PC-3 (cell line): ENCODE data around the gene HAGHL. TPM values are rescaled to one million over a fixed set of nuclear protein-coding genes. Genes with fewer than 3 reads are reported as not detected.

ENCODE experiments used
- ATAC-seq: fragments of 200-7000 bp; cut with Tn5 transposase; 2 replicates; pipeline ENCODE4 v1.9.1; 2020; ENCODE audit warnings: mild to moderate bottlenecking, moderate library complexity
- Bru-seq: library from RNA; stranded (reverse); fragments of 400-500 nt; gene quantifications from one replicate; lab custom pipeline; 2021; lab: Mats Ljungman, UMichigan
- BruChase-seq, 2 experiments: library from RNA; stranded (reverse); fragments of 400-500 nt; gene quantifications; one replicate each; lab custom pipeline; 2021; lab: Mats Ljungman, UMichigan
- BruUV-seq: library from RNA; stranded (reverse); fragments of 400-500 nt; replicated peaks from 2 replicates; lab custom pipeline; 2021; lab: Mats Ljungman, UMichigan
- CTCF ChIA-PET: fragments of 300-600 bp; sonication (Branson Sonifier 250); formaldehyde crosslinking; loops from one replicate; lab custom pipeline; 2022; ENCODE audit warnings: antibody characterized with exemption; lab: Charles Lee
- POLR2A ChIA-PET: fragments of 300-600 bp; sonication (Branson Sonifier 250); formaldehyde crosslinking; loops from one replicate; lab custom pipeline; 2022; ENCODE audit warnings: antibody characterized with exemption; ENCODE audit not compliant: unreplicated experiment; lab: Charles Lee
- DNase-seq: peaks from one replicate; pipeline ENCODE4 v3.0.0-alpha.2; 2015
- H2AFZ ChIP-seq: fragments of 300-600 bp; sonication (generic); 2 replicates; pipeline ENCODE4 v1.6.0; 2016; ENCODE audit warnings: antibody characterized with exemption, low read length
- H3F3A ChIP-seq: fragments of 300-600 bp; sonication (generic); one replicate; pipeline ENCODE4 v1.6.0; 2017; ENCODE audit warnings: antibody characterized with exemption, low read length, control low read depth, mild to moderate bottlenecking; ENCODE audit not compliant: unreplicated experiment
- H3K27ac ChIP-seq: fragments of 300-600 bp; sonication (generic); 2 replicates; pipeline ENCODE4 v1.5.1; 2016; ENCODE audit warnings: mild to moderate bottlenecking, low read length
- H3K27me3 ChIP-seq: fragments of 300-600 bp; sonication (generic); 2 replicates; pipeline ENCODE4 v1.6.1; 2016; ENCODE audit warnings: low read length, mixed read lengths
- H3K36me3 ChIP-seq: fragments of 300-600 bp; sonication (generic); 2 replicates; pipeline ENCODE4 v1.6.1; 2016; ENCODE audit warnings: low read depth, mixed run types, low read length, mixed read lengths
- H3K4me1 ChIP-seq: fragments of 300-600 bp; sonication (generic); 2 replicates; pipeline ENCODE4 v1.5.1; 2016; ENCODE audit warnings: low read length; ENCODE audit not compliant: insufficient read depth
- H3K4me2 ChIP-seq: fragments of 300-600 bp; sonication (generic); 2 replicates; pipeline ENCODE4 v1.6.0; 2016; ENCODE audit warnings: low read length
- H3K4me3 ChIP-seq: fragments of 300-600 bp; sonication (generic); 2 replicates; pipeline ENCODE4 v1.5.1; 2016; ENCODE audit warnings: mild to moderate bottlenecking, low read length, mixed read lengths
- H3K79me2 ChIP-seq: fragments of 300-600 bp; sonication (generic); 2 replicates; pipeline ENCODE4 v1.6.1; 2017; ENCODE audit warnings: low read length, mixed read lengths
- H3K9ac ChIP-seq: fragments of 300-600 bp; sonication (generic); 2 replicates; pipeline ENCODE4 v1.6.0; 2016; ENCODE audit warnings: mild to moderate bottlenecking, low read length
- H3K9me2 ChIP-seq: fragments of 300-600 bp; sonication (generic); replicated peaks from 2 replicates; pipeline ENCODE4 v1.6.1; 2016; ENCODE audit warnings: mixed run types, low read length, mixed read lengths
- H3K9me3 ChIP-seq: fragments of 300-600 bp; sonication (generic); 2 replicates; pipeline ENCODE4 v1.6.1; 2016; ENCODE audit warnings: low read length, mixed read lengths
- H4K20me1 ChIP-seq: fragments of 300-600 bp; sonication (generic); 2 replicates; pipeline ENCODE4 v1.6.1; 2016; ENCODE audit warnings: low read length, mixed read lengths
- EZH2 ChIP-seq: fragments of 300-600 bp; sonication (generic); IDR thresholded peaks from one replicate; pipeline ENCODE4 v1.6.1; 2017; ENCODE audit warnings: antibody characterized with exemption, mild to moderate bottlenecking, low read length; ENCODE audit not compliant: unreplicated experiment
- EZH2phosphoT487 ChIP-seq: fragments of 300-600 bp; sonication (generic); IDR thresholded peaks from 2 replicates; pipeline ENCODE4 v1.6.1; 2018; ENCODE audit warnings: mild to moderate bottlenecking, antibody characterized with exemption, low read length, borderline replicate concordance
- intact Hi-C: fragments of 100-400 bp; cut with micrococcal nuclease; formaldehyde crosslinking; loops from 2 replicates; pipeline ENCODE4 v1.9.0; 2023
- long read RNA-seq: library from polyadenylated mRNA; unstranded; transcript quantifications from one replicate; pipeline ENCODE4 v2.0.0, GENCODE V29; 2021; ENCODE audit not compliant: unreplicated experiment
- total RNA-seq: library from RNA; depleted of rRNA; stranded (reverse); fragments of >200 nt; gene quantifications from 2 replicates; pipeline ENCODE4 v1.2.3, GENCODE V29; 2014; rRNA removed
- TF ChIP-seq, protein P1 (sequence below): fragments of 300-600 bp; sonication (generic); conservative IDR thresholded peaks from 2 replicates; pipeline ENCODE4 v1.5.1; 2017; ENCODE audit warnings: antibody characterized with exemption, low read depth, mild to moderate bottlenecking, low read length

The HAGHL gene, protein sequence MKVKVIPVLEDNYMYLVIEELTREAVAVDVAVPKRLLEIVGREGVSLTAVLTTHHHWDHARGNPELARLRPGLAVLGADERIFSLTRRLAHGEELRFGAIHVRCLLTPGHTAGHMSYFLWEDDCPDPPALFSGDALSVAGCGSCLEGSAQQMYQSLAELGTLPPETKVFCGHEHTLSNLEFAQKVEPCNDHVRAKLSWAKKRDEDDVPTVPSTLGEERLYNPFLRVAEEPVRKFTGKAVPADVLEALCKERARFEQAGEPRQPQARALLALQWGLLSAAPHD
- 16.4 and 19.4 TPM in 2 replicates for total RNA-seq
- Bru-seq, nascent RNA: percentile 52 among the genes with signal in this experiment
- BruChase-seq, experiment 1, labeled RNA remaining after a 6-hour chase: percentile 59 among the genes with signal in this experiment
- percentile 65 among the genes with signal in this experiment for BruChase-seq, experiment 2, labeled RNA remaining after a 2-hour chase
- long read RNA-seq, transcript HAGHL-203 (8 exons, 1,347 nt): major isoform, 13 of 58 reads
- long read RNA-seq, partial matches to known transcripts: 9 of 58 reads
- long read RNA-seq, other reads (novel, unspliced or antisense): 29 of 58 reads

GRCh38 chr16:726438-727290, at the start of gene HAGHL, which contains the start of gene CCDC78:
HAGHL (plus strand) TSS chr16:727106; CDS start chr16:727510, 404 bp downstream.
CCDC78 (minus strand) TSS chr16:726443; CDS start chr16:726367, 76 bp downstream.
- ATAC-seq (peak; percentile 27), DNase-seq (peak; percentile 53)
- peaks cover 14% of the 10 kb centered on the region; the same call in 1 of the 2 replicates for H3K4me1 ChIP-seq
- no peak within 1 kb of the TSS for H3K27ac ChIP-seq
- no peaks in the 10 kb centered on the region for H3K36me3 ChIP-seq
- H3K9ac ChIP-seq: peak within 1 kb of the TSS; percentile 34; the same call in 1 of the 2 replicates
- intact Hi-C loops: no loop called here
- 0 out of 2 replicates have a peak, but pooled peaks cover 9% of the 10 kb centered on the region for H3K79me2 ChIP-seq
- CTCF ChIA-PET: interaction anchor here (0.7 to 1.2 kb wide), 2 partner anchors 13 to 14 kb away, joined by 3 to 5 read pairs; no protein-coding TSS in a partner anchor
- H3F3A ChIP-seq: peaks cover 3% of the 10 kb centered on the region
- TF ChIP-seq EZH2phosphoT487: peak; percentile 69; the same call in 1 of the 2 replicates
- TF ChIP-seq, protein P1, sequence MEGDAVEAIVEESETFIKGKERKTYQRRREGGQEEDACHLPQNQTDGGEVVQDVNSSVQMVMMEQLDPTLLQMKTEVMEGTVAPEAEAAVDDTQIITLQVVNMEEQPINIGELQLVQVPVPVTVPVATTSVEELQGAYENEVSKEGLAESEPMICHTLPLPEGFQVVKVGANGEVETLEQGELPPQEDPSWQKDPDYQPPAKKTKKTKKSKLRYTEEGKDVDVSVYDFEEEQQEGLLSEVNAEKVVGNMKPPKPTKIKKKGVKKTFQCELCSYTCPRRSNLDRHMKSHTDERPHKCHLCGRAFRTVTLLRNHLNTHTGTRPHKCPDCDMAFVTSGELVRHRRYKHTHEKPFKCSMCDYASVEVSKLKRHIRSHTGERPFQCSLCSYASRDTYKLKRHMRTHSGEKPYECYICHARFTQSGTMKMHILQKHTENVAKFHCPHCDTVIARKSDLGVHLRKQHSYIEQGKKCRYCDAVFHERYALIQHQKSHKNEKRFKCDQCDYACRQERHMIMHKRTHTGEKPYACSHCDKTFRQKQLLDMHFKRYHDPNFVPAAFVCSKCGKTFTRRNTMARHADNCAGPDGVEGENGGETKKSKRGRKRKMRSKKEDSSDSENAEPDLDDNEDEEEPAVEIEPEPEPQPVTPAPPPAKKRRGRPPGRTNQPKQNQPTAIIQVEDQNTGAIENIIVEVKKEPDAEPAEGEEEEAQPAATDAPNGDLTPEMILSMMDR: no peak
- TF ChIP-seq EZH2: no peak
- H3K9me3 ChIP-seq: no peaks in the 10 kb centered on the region
- H2AFZ ChIP-seq: no peak within 1 kb of the TSS
- BruUV-seq: no TSS peak
- H3K4me2 ChIP-seq: peak within 1 kb of the TSS; percentile 83
- POLR2A ChIA-PET: no interaction called here
- peak within 1 kb of the TSS; percentile 66 for H3K4me3 ChIP-seq
- no peaks in the 10 kb centered on the region for H4K20me1 ChIP-seq
- no peaks in the 10 kb centered on the region for H3K9me2 ChIP-seq
- no peaks in the 10 kb centered on the region for H3K27me3 ChIP-seq

DNA sequence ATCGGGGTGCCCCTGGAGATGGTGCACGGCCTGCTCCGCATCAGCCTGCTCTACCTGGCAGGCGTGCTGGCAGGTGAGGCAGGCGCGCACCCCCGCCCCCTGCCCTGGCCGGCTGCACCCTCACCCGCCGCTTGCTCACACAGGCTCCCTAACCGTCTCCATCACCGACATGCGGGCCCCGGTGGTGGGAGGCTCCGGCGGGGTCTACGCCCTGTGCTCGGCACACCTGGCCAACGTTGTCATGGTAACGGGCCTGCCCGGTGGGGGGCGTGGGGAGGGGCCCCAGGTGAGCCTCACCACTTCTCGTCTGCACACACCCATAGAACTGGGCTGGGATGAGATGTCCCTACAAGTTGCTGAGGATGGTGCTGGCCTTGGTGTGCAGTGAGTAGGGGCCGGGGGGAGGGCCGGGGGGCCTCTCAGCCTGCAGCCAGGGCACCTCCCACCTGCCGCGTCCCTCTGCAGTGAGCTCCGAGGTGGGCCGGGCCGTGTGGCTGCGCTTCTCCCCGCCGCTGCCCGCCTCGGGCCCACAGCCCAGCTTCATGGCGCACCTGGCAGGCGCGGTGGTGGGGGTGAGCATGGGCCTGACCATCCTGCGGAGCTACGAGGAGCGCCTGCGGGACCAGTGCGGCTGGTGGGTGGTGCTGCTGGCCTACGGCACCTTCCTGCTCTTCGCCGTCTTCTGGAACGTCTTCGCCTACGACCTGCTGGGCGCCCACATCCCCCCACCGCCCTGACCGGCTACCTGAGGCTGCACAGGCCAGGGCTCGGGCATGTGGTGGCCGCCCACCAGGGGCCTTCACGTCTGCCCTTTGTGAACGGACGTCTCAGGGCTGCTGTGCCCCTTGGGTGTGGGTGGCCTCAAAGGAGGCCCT, 49.4 kb upstream of the HAGHL start:
- H2AFZ ChIP-seq: no peak overlapping the region
- ChIA-PET CTCF (no interaction called here), POLR2A (no interaction called here)
- H3K9me2 ChIP-seq: no peaks in the 10 kb centered on the region
- ATAC-seq (no peak), DNase-seq (no peak)
- H4K20me1 ChIP-seq: peaks cover 10% of the 10 kb centered on the region; the same call in 1 of the 2 replicates
- H3K9me3 ChIP-seq: no peaks in the 10 kb centered on the region
- no peak overlapping the region for H3K4me3 ChIP-seq
- no TSS peak for BruUV-seq
- TF ChIP-seq EZH2phosphoT487: no peak
- H3K27me3 ChIP-seq: no peaks in the 10 kb centered on the region
- no peak overlapping the region for H3K4me2 ChIP-seq
- intact Hi-C loops: no loop called here
- H3K27ac ChIP-seq: no peak overlapping the region
- no peaks in the 10 kb centered on the region for H3F3A ChIP-seq
- H3K4me1 ChIP-seq: peaks cover 14% of the 10 kb centered on the region
- no peak overlapping the region for H3K9ac ChIP-seq
- peaks cover 5% of the 10 kb centered on the region for H3K36me3 ChIP-seq
- H3K79me2 ChIP-seq: peaks cover 22% of the 10 kb centered on the region
